ENCODE results near the gene MICAL1. TPM values are rescaled to one million over a fixed set of nuclear protein-coding genes. Genes with fewer than 3 reads are reported as not detected.

MICAL1 gene
- total and polyA plus RNA-seq, 2 experiments from 2014 or later, result 8.6 to 19.6 TPM

DNA sequence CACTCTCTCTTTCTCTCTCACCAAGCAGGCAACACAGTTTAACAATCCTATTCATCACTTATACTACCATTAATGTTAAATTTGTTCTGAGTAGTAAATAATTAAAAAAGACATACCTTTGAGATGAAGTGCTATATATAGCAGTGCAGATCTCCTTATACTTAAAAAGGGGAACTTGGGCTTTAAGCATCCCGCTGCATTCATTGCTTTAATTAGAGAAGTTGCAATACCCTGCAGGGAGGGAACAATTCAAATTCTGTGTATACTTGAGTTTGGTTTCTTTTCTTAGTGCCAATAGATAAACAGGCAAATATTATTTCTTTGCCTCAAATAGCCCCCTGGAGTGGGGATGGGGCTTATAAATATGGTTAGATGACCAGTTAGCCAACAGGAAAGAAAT is 38.3 kb upstream of the MICAL1 start:
- H3K27ac ChIP-seq, result no peak overlapping the region
- no peaks in the 10 kb centered on the region for H3K27me3 ChIP-seq
- no peaks in the 10 kb centered on the region for H3K9me3 ChIP-seq (ENCODE audit: low read depth)
- TF ChIP-seq, protein P1, sequence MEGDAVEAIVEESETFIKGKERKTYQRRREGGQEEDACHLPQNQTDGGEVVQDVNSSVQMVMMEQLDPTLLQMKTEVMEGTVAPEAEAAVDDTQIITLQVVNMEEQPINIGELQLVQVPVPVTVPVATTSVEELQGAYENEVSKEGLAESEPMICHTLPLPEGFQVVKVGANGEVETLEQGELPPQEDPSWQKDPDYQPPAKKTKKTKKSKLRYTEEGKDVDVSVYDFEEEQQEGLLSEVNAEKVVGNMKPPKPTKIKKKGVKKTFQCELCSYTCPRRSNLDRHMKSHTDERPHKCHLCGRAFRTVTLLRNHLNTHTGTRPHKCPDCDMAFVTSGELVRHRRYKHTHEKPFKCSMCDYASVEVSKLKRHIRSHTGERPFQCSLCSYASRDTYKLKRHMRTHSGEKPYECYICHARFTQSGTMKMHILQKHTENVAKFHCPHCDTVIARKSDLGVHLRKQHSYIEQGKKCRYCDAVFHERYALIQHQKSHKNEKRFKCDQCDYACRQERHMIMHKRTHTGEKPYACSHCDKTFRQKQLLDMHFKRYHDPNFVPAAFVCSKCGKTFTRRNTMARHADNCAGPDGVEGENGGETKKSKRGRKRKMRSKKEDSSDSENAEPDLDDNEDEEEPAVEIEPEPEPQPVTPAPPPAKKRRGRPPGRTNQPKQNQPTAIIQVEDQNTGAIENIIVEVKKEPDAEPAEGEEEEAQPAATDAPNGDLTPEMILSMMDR (IDR thresholded peaks at IDR 0.05; ENCODE audit: low read depth, low read length), result no peak
- H3K36me3 ChIP-seq, result no peaks in the 10 kb centered on the region
- H3K4me3 ChIP-seq, result no peak overlapping the region
- DNase-seq (ENCODE audit: low read depth in 1 of 2, low spot score in 1 of 2), result no peak
- peaks cover 7% of the 10 kb centered on the region for H3K4me1 ChIP-seq (ENCODE audit: low read depth)

DNA sequence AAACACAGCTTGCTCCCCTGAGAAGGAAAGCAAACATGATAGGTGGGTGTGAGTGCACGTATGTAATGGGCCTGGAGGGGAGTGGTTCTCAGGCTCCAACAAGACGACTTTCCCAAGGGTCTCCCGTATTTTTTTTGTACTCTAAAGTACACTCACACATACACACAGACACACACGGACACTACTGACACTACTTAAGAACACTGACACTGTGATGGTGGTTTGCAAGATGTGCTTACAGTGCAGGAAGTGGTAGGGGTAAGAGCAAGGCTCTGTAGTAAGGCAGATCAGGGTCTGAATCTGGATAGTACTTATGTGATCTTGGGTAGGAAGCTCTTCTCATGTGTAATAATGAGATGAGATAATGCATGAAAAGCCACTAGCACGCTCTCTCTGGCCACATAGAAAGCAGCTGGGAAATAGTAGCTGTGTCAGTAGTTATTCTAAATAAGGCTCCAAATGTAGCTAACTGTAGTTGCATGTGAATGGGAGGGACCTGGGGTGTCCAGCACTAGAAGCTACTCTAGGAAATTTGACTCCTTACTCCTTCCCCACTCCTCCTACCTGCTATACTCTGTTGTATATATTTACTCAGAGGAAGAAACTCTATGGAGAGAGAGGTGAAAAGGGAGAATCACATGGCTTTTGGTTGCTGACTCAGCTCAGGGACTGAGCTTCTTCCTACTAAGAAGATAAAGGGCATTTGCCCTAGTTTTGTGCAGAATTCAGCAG is 35.8 kb upstream of the MICAL1 start:
- Histone ChIP-seq H3K9me3 (ENCODE audit: low read depth) (no peaks in the 10 kb centered on the region), H3K27me3 (no peaks in the 10 kb centered on the region), H3K4me3 (no peak overlapping the region), H3K27ac (peak overlapping the region; percentile 32), H3K4me1 (ENCODE audit: low read depth) (peaks cover 7% of the 10 kb centered on the region), H3K36me3 (no peaks in the 10 kb centered on the region)
- TF ChIP-seq, protein P1 (IDR thresholded peaks at IDR 0.05; ENCODE audit: low read depth, low read length), result no peak
- DNase-seq (ENCODE audit: low read depth in 1 of 2, low spot score in 1 of 2), result peak; percentile 32 to 45

DNA sequence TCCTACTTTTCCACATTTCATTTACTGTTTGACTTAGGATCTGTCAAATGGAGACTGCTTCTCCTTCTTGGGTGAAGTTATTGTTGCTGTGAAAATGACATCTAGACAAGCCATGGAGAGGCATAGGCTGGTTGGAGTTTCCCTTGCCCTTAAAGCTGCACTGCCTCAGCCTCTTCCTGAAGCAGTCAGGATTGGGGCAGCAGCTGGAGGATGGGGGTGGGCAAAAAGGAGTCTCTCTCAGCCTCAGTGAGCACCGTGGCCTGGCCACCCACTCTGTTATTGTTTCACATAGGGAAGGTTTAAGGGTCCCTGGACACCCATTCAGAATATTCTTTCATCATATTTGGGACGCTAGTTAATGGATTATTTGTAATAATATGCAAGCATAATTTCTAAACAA is 35.1 kb upstream of the MICAL1 start:
- peaks cover 7% of the 10 kb centered on the region for H3K4me1 ChIP-seq (ENCODE audit: low read depth)
- TF ChIP-seq, protein P1 (IDR thresholded peaks at IDR 0.05; ENCODE audit: low read depth, low read length), result no peak
- H3K36me3 ChIP-seq, result no peaks in the 10 kb centered on the region
- no peak overlapping the region for H3K27ac ChIP-seq
- no peaks in the 10 kb centered on the region for H3K27me3 ChIP-seq
- H3K4me3 ChIP-seq, result no peak overlapping the region
- DNase-seq (ENCODE audit: low read depth in 1 of 2, low spot score in 1 of 2), result no peak
- no peaks in the 10 kb centered on the region for H3K9me3 ChIP-seq (ENCODE audit: low read depth)

DNA sequence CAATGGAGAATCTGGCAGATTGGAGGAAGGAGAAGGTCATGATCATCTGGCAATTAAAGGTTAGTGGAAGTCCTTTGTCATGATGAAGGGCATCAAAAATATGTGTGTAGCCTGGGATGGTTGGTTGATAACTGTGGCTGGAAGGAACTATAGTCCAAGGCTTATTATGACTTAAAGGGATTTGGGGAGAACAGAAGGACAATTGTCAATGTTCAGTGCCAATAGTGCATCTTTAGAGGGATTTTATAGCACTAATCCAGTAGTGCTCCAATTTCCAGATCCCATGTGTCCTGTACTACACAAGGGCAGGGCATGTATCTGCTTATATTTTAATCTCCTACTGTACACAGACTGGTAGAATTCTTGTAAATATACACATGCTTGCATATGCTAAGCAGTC is 32.4 kb upstream of the MICAL1 start:
- no peak for DNase-seq (ENCODE audit: low read depth in 1 of 2, low spot score in 1 of 2)
- H3K27me3 ChIP-seq, result no peaks in the 10 kb centered on the region
- TF ChIP-seq, protein P1 (IDR thresholded peaks at IDR 0.05; ENCODE audit: low read depth, low read length), result no peak
- no peaks in the 10 kb centered on the region for H3K36me3 ChIP-seq
- peaks cover 7% of the 10 kb centered on the region for H3K4me1 ChIP-seq (ENCODE audit: low read depth)
- no peaks in the 10 kb centered on the region for H3K9me3 ChIP-seq (ENCODE audit: low read depth)
- no peak overlapping the region for H3K27ac ChIP-seq
- H3K4me3 ChIP-seq, result no peak overlapping the region

DNA sequence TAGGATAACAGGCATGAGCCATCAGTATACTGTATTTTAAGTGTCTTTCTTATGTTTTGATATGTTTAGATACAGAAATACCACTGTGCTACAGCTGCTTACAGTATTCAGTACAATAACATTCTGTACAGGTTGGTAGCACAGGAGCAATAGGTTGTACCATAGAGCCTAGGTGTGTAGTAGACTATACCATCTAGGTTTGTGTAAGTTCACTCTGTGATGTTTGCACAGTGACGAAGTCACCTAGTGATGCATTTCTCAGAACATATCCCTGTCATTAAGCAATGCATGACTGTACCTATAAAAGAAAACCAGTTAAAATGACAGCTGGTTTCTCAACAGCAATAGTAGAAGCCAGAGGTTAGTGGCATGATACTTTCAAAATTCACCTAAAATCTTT is 30.5 kb upstream of the MICAL1 start:
- Histone ChIP-seq H3K4me3 (no peak overlapping the region), H3K36me3 (no peaks in the 10 kb centered on the region), H3K4me1 (ENCODE audit: low read depth) (no peaks in the 10 kb centered on the region), H3K27me3 (no peaks in the 10 kb centered on the region), H3K9me3 (ENCODE audit: low read depth) (no peaks in the 10 kb centered on the region), H3K27ac (no peak overlapping the region)
- TF ChIP-seq, protein P1 (IDR thresholded peaks at IDR 0.05; ENCODE audit: low read depth, low read length), result no peak
- DNase-seq (ENCODE audit: low read depth in 1 of 2, low spot score in 1 of 2), result no peak

Measured in cardiac muscle cell (in vitro differentiated cells and primary cell).